ENCODE measurements around the gene CDH8.

CDH8 gene, protein sequence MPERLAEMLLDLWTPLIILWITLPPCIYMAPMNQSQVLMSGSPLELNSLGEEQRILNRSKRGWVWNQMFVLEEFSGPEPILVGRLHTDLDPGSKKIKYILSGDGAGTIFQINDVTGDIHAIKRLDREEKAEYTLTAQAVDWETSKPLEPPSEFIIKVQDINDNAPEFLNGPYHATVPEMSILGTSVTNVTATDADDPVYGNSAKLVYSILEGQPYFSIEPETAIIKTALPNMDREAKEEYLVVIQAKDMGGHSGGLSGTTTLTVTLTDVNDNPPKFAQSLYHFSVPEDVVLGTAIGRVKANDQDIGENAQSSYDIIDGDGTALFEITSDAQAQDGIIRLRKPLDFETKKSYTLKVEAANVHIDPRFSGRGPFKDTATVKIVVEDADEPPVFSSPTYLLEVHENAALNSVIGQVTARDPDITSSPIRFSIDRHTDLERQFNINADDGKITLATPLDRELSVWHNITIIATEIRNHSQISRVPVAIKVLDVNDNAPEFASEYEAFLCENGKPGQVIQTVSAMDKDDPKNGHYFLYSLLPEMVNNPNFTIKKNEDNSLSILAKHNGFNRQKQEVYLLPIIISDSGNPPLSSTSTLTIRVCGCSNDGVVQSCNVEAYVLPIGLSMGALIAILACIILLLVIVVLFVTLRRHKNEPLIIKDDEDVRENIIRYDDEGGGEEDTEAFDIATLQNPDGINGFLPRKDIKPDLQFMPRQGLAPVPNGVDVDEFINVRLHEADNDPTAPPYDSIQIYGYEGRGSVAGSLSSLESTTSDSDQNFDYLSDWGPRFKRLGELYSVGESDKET

GRCh38 chr16:62036101-62036801, at the start of gene CDH8:
Gene CDH8, minus strand, starts transcription at chr16:62036438. Its CDS starts 15,035 bp downstream, at chr16:62021403.
- no peak for TF ChIP-seq CTCF (IDR thresholded peaks at IDR 0.05)

GRCh38 chr16:62079236-62079635, 43.0 kb upstream of the CDH8 start:
- TF ChIP-seq CTCF (IDR thresholded peaks at IDR 0.05): no peak

DNA sequence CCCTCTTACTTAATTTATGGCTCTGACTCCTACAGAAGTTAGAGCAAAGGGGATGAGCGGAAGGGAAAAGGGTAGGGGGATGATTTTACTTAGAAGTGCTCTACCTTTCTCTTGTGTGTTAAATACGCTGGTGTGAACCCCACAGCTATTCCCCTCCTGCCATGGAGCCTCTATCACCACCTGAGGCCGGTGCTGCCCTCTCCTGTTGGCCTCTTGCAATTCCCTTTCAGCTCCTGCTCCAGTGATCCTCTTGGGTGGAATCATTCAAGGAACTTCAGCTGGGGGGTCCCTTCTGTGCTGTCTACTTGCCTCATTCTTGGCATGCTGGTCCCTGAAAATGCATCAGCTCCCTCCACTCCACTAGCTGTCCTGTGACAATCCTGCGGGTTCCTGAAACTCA, 41.8 kb upstream of the CDH8 start:
- no peak for TF ChIP-seq CTCF (IDR thresholded peaks at IDR 0.05)

GRCh38 chr16:62076886-62077285, 40.6 kb upstream of the CDH8 start:
- no peak for TF ChIP-seq CTCF (IDR thresholded peaks at IDR 0.05)

DNA sequence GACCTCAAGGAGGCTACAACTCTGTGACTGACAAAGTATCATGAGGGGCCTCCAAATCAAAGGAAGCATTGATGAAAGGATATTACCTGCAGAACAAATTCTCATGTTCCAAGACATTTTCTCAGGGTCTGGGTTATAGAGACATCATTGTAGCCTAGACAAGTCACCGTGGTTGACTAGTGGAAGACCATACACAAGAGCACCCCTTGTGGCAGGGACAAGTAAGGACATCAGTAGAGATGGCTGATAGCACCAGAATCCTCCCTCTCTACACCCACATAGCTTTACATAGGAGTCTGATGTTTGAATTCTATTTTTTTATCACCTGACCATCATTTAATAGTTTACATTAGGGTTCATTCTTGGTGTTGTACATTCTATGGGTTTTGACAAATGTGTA, 32.5 kb upstream of the CDH8 start:
- no peak; the same call in 1 of the 2 replicates for TF ChIP-seq CTCF (IDR thresholded peaks at IDR 0.05)

- no peak for TF ChIP-seq CTCF (IDR thresholded peaks at IDR 0.05)
Observed at GRCh38 chr16:62067981-62068380, 31.7 kb upstream of the CDH8 start.

DNA sequence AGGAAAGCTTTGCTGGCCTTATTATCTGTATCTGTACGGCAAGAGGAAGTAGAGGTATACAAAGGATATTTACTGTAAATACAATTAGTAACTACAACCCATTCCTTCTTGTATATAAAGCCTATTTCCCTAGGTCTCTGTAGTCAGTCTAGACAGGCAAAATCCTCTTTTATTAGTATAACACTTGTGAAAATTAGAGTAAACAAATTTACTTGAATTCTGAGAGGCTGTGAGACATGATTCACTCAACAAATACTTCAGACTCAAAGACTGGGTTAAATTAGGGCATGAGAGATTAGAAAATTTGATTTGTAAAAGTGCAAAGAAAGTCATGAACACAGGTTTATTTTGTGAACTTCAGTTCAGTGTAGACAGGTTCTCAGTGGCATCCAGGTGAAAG, 30.9 kb upstream of the CDH8 start:
- TF ChIP-seq CTCF (IDR thresholded peaks at IDR 0.05): no peak
